COLO829 (cell line): ENCODE results near the gene SCRN1.
A peak's percentile ranks its signal among the peaks of the same experiment; 100 is the strongest.

Source experiments
- DNase-seq: peaks from one replicate; pipeline ENCODE4 v3.0.0; 2012; ENCODE audit warnings: low spot score

SCRN1 gene

GRCh38 chr7:30005464-30005863, 15.9 kb upstream of the SCRN1 start:
- no peak for DNase-seq

- no peak for DNase-seq
Observed at GRCh38 chr7:30003098-30003497, 13.5 kb upstream of the SCRN1 start.

- DNase-seq = no peak
Observed at GRCh38 chr7:30001998-30002397, 12.4 kb upstream of the SCRN1 start.

- DNase-seq = no peak
Observed at GRCh38 chr7:29998489-29998888, 8.9 kb upstream of the SCRN1 start.

- DNase-seq = no peak
Observed at GRCh38 chr7:29996321-29996720, 6.7 kb upstream of the SCRN1 start.

GRCh38 chr7:29995652-29996051, 6.1 kb upstream of the SCRN1 start:
- DNase-seq = no peak

- DNase-seq = no peak
Observed at GRCh38 chr7:29993140-29993539, 3.5 kb upstream of the SCRN1 start.

GRCh38 chr7:29991937-29992336, 2.3 kb upstream of the SCRN1 start:
- no peak for DNase-seq

- DNase-seq = no peak
Observed at GRCh38 chr7:29990931-29991330, 1.3 kb upstream of the SCRN1 start.

GRCh38 chr7:29988424-29989256, 961 bp downstream of the SCRN1 start:
- DNase-seq = no peak

GRCh38 chr7:29987811-29988317, 1.7 kb downstream of the SCRN1 start:
- peak; percentile 62 for DNase-seq

GRCh38 chr7:29987083-29987482, 2.5 kb downstream of the SCRN1 start:
- peak; percentile 55 for DNase-seq

GRCh38 chr7:29980151-29980550, 9.4 kb downstream of the SCRN1 start:
- DNase-seq = no peak

GRCh38 chr7:29977886-29978651, 11.5 kb downstream of the SCRN1 start:
- no peak for DNase-seq

GRCh38 chr7:29976673-29977415, 12.8 kb downstream of the SCRN1 start:
- peak; percentile 38 for DNase-seq

- DNase-seq = no peak
Observed at GRCh38 chr7:29976266-29976665, 13.3 kb downstream of the SCRN1 start.

GRCh38 chr7:29975561-29975960, 14.0 kb downstream of the SCRN1 start:
- no peak for DNase-seq

GRCh38 chr7:29974286-29974685, 15.3 kb downstream of the SCRN1 start:
- no peak for DNase-seq

- no peak for DNase-seq
Observed at GRCh38 chr7:29972315-29972669, 17.3 kb downstream of the SCRN1 start.

GRCh38 chr7:29971566-29972314, 17.9 kb downstream of the SCRN1 start:
- DNase-seq = no peak

- no peak for DNase-seq
Observed at GRCh38 chr7:29970158-29970557, 19.4 kb downstream of the SCRN1 start.

GRCh38 chr7:29969738-29970137, 19.9 kb downstream of the SCRN1 start:
- no peak for DNase-seq
